HTR-8/SVneo (cell line): ENCODE results near the gene TPM1.

Experiments used
- DNase-seq: peaks from one replicate; pipeline ENCODE4 v3.0.0; 2011; ENCODE audit warnings: low spot score, mixed read lengths; ENCODE audit not compliant: insufficient read length
- FAIRE-seq: peaks from 2 replicates; lab custom pipeline; 2011; peaks lifted over from hg19 to GRCh38; lab: Jason Lieb, UNC

Gene TPM1

DNA sequence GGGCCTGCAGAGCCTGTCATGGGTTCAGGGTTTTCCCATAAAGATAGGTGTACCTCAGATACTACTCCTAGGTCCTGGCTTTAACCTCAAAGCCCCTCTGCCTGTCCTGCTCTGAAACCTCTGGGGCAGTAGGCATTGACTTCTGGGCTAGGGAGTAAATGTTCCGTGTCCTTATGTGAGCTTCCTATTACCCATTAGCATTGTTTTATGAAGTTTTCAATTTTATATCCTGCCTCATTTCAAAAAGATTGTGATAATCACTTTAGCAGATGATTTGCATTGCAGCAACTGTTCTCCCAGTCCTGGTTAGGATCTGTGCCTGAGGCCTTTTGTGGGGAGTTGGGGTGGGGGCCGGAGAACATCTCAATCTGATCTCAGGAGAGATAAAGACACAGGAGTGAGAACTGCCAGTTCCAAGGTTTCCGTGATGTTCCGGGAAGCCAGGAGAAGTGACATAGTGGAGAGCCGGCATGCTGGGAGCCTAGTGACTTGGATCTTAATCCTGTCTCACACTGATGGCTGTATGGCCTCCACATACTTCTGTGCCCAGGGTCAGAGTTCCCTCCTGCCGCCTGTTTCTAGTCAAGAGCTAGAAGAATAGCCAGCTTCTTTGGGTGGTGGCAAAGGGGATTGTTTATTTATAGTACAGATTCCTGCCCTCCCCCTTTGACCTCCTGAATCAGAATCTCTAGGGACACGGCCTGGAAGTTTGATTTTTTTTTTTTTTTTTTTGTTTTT lies 10.6 kb downstream of the TPM1 start:
- DNase-seq: no peak
- no peak for FAIRE-seq

DNA sequence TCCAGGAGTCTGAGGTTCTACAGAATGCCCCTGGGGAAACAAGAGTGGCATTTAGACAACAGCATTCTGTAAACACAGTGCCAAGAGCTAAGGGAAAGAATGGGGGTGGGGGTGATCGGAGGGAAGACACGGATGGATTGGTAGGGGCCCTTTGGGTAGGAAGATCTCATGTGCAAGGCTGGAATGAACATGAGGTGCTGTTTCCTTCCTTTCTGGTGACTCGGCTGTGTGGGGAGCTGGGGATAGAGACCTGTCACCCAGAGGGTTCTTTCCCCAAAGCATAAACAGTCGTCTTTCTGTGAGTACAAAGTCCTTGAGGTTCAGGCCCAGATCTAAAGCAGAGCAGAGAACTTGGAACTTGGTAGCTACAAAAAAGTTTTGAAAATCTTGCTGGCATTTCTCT lies 11.7 kb downstream of the TPM1 start:
- no peak for FAIRE-seq
- DNase-seq: no peak

DNA sequence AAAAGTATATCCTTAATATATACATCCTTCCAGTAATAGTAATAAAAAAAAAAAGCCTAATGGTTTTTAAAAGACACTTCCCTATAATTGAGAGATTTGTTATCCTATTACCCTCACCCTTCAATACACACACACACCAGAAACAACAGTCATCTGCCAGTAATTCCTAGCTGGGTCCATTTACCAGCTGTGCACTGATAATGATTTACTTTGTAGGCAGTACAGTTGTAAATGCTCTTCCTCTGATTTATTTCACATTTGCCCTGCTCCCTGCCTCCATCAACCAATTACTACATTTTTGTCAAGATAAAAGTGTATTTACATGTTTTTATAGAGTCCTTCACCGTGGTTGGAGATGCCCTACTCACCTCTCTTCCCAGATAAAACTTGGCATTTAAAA lies 12.4 kb downstream of the TPM1 start:
- DNase-seq (no peak), FAIRE-seq (no peak)

DNA sequence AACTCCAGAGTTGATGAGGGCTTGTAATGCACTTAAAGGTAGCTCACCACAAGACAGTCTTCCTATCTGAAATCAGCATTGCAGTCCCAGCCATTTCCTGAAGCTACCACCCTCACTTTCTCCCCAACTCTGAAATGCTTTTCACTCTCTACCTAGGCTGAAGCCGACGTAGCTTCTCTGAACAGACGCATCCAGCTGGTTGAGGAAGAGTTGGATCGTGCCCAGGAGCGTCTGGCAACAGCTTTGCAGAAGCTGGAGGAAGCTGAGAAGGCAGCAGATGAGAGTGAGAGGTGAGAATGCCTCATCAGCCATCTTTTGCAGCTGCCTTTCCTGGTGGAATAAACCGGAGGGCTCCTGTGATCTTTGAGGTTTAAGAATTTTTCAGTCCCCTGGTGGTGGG lies 14.3 kb downstream of the TPM1 start:
- DNase-seq (no peak), FAIRE-seq (no peak)

DNA sequence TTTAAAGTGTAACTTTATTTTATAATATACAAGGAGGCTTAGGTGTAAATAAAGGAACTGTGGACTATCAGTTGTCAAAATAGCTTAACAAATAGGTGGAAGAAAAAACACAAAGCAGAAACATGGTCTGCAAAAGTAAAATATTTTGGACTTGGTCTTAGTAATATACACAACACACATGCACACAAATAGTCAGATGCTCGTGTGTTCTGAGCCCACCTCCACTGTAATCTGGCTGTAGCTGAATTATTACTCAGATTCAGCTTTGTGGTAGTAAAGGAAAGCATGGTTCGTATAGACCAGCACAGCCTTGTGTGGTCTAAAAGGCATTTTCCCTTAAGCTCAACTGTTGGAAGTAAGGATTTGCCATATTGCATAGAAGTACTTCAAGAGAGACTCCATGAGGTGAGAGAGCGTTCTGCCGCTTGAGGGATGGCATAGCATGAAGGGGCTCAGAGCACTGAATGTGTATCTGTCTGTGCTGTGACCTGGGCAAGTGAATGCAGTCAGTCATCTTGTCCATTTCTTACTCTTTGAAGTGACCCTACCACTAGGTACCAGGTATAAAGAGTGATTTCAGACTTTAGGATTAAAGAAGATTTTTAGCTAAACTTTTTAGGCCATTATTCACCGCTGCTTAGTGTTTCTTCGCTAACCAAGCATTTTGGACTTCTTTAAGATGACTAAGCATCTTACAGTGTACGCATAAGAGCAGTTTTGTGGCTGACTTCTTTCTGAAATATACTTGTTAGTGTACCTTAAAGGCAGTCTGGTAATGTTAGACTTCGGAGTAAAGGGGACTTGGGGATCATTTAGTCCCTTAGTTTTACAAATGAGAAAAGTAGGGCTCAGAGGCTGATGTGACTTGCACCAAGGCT lies 15.2 kb downstream of the TPM1 start:
- FAIRE-seq (no peak), DNase-seq (no peak)

DNA sequence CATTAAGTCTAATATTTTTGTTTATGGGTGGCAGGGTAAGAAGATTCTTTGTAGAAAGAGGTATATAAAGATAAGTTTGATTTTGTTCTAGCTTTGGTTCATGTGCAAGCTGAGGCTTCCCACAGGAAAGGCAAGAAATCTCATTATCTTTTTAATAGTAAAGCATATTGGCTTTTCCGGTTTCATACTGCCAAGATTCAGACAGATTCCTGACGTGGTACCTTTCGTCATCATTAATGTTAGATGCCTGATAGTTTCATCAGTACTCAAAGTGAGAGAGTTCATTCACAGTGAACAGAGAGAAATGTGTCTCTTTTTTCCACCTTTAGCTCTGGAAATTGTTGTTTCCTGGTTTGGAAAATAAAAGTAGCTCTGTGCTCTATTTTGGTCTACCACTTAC lies 16.5 kb downstream of the TPM1 start:
- DNase-seq (no peak), FAIRE-seq (no peak)

DNA sequence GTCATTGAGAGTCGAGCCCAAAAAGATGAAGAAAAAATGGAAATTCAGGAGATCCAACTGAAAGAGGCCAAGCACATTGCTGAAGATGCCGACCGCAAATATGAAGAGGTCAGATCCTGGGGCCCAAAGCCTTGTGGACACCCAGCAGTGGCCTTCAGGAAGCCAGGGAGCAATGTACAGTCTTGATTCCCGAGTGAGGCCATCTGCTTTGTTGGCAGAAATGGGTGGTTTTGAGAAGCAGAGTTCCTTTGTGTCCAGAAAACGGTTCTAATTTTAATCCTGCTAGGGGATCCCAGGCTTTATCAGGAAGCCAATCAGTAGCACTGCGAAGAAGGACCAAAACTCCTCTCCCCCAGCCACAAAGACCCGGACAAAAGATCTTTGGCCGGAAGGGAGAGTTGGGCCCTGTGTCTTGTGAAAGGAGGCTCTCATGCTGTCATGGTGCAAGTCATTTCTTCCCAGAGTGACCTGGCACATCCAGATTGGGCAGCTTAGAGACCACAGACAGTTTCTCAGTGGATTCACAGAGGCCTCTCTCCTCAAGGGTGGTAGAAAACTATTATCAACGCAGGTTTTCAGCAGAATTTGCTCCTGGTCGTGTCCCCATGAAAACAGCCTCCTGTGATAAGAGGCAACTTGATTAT lies 17.1 kb downstream of the TPM1 start:
- FAIRE-seq (no peak), DNase-seq (no peak)

DNA sequence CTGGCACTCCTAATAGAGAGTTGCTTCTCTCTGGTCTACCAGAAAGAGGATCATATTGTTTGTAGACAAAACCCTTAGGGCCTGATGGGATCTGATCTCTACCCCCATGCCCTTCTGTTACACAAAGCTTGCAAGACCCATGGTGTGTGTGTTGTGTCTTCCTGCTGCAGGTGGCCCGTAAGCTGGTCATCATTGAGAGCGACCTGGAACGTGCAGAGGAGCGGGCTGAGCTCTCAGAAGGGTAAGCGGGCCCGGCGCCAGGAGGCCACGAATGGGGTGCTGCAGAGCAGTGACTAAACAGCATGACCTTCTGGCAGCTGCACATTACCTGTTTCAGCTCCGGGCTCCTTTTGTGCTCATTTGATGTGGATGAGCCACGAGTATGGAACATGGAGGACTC lies 18.2 kb downstream of the TPM1 start:
- DNase-seq (no peak), FAIRE-seq (no peak)

DNA sequence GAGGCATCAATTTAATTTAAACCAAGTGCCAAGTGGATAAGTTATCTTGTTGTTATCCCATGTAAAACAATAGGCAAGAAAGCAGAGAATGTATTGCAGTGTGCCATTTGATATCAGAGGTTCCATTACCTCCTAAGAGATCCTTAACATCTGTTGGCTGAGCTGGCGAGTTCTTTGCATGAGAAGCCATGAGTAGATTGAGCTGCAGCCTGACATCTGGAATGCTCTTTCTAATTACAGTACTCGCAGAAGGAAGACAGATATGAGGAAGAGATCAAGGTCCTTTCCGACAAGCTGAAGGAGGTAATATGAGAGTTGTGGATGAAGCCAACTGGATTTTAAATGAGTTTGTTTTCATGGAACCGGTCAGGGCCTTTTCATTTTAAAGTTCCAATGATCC lies 19.4 kb downstream of the TPM1 start:
- DNase-seq (no peak), FAIRE-seq (no peak)

DNA sequence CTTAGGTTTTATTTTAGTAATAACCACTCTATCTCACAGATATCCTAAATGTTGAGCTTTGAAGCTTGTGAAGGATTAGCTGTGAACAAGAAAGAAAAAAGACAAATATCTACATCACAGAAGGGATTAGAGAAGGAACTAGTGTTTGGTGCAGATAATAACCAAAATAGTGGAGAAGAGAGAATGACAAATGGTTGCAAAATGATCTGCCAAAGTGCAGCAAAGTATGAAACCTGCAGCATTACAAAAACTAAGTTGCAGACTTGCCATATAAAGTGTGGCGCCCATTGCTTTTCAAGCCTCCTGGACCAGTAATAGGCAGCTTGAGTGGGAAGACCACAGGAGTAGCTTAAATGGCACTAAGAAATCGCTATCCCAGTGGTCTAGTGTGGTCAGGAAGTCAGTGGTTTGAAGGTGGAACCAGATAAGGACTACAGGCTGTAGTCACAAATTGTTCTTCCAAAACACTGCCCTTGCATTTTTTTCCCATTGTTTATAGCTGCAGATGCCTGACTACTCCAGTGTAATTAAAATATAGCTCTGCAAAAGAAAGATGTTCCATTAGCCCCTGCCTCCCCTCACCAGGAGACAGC lies 20.7 kb downstream of the TPM1 start:
- DNase-seq (no peak), FAIRE-seq (no peak)

DNA sequence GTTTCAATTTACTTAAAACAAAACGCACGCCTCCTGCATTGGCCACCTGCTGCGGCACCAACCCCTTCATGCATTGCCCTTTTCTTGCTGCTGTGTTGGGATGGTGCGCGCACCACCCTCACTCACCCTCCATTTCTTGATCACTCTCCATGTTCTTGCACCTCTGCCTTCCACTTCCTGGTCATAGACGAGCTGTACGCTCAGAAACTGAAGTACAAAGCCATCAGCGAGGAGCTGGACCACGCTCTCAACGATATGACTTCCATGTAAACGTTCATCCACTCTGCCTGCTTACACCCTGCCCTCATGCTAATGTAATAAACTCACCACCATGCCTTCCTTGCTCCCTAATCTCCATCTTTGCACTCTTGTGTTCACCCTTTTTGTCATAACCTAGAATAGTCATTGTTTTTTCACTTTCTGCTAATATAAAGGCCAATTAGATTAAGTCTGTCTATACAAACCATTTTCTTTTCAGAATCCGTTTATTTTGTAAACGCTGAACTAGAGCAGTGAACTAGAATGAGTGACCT lies 21.4 kb downstream of the TPM1 start:
- FAIRE-seq (no peak), DNase-seq (no peak)

DNA sequence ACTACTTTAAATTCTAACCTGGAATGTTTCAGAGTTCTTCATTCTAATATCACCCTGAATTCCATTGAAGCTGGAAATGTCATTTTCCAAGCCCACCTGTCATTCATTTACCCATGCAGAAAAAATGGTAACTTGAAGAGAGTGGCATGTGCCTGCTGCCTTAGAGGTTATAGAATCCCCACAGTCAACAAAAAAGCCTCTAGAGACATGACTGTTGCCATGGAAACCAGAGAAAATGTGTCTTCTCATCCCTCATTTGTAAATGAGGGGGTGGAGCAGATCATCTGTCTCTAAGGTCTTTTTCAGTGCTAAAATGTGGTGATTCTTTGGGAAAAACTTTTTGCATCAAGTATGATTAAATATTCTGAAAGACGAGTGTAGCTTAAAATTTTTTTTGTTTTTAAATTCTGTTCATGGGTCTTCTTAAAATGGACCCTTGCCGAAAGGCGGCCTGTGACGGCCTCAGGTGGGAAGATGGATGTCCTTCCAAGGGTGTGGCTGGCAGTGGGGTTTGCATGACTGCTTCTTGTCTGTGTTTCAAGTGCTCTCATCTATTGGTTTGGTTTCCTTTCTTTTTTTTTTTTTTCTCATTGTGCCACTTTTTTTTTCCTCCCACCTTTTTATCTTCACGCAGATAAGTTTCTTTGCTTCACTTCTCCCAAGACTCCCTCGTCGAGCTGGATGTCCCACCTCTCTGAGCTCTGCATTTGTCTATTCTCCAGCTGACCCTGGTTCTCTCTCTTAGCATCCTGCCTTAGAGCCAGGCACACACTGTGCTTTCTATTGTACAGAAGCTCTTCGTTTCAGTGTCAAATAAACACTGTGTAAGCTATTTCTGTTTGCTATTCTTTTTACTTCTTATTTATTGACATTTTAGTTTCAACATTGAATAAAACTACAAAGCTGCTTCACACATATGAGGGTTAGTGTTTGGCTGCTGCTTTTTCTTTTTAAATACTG lies 23.0 kb downstream of the TPM1 start:
- DNase-seq (no peak), FAIRE-seq (no peak)

DNA sequence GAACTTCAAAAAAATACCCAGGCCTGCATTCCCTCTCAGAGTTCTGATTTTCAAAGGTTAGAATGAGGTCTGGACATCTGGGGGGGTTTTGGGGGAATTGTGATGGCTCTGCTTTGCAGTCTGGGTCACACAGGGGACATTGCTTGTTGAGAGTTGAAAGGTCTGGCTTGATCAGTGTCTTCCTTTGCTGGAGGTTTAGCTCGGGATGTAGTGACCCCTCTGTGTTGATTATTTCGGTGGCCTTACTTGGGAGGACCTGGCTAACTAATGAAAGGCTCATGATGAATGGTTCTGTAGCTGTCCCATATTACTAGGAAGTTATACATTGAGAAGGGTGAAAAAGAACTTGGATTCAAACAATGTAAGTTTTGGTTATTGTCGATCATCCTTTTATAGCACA lies 23.7 kb downstream of the TPM1 start:
- DNase-seq (no peak), FAIRE-seq (no peak)

DNA sequence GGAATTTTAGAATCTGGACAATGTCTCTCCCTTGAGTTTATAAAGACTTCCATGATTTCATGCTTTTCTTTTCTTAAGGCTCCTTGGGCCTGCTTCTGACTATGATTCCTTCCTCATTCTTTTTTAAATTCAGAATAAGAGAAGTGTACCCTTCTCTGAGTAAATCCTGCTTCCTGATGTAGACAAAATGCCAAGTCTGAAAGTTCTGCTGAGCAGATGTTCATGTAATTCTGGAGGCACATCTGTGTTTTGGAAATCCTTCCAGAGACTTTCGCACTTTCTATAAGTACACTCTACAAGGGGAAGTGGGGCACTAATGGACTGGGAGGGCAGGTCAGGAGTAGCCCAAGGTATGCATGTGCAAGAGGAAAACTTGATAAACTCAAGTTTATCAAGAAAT lies 24.8 kb downstream of the TPM1 start:
- FAIRE-seq: no peak
- no peak for DNase-seq

DNA sequence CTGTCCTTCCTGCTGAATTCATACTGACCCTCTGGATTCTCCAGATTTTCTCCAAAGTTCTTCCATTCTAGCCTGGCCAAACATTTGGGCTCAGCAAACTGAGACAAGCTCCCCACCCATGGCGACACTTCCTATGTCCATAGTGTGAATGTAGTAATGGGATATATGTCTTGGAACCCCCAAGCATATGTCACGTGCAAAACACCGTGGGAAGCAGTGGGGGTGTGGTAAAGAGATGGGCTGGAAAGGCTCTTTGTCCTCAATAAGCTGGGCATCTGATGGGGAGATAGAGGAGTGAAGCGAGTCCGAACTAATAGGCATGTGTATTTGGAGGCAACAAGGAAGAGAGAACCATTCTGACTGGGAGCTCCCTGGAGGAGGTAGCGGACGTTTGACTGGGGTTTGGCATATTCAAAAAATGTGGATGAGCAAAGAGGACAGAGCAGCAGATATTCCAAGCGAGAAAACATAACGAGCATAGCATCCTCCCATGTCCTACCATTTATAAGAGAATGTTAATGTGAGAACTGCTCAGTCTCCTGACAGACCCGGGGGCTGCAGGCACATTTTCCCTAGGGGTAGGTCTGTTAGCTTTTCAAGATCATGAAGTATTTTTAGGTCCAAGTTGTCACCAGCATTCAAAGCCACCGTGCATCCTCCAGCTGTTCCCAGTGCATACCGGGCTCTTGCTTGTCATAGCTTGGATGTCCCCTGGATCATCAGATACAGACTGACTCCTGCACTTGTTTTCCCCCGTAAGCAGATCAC lies 25.6 kb downstream of the TPM1 start:
- DNase-seq (no peak), FAIRE-seq (no peak)

DNA sequence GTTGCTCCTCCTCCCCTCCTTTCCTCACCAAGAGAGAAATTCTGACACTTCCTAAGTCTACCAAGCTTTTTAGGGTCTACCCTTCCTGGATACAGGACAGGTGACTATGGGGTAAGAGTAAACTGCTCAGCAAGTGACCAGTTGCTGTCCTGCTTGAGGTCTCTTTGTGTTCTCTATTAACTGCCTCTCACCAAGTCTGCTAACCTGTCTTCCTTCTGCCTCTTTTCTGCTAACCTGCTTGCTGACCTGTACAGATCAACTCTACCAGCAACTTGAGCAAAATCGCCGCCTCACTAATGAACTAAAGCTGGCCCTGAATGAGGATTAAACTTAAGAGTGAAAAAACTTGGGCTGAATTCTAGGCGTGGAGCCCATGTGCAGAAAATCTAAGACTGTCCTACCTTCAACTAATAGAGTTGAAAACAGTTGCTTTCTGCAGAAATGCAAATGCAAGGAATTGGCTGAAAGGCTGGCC lies 27.1 kb downstream of the TPM1 start:
- FAIRE-seq: no peak
- no peak for DNase-seq

DNA sequence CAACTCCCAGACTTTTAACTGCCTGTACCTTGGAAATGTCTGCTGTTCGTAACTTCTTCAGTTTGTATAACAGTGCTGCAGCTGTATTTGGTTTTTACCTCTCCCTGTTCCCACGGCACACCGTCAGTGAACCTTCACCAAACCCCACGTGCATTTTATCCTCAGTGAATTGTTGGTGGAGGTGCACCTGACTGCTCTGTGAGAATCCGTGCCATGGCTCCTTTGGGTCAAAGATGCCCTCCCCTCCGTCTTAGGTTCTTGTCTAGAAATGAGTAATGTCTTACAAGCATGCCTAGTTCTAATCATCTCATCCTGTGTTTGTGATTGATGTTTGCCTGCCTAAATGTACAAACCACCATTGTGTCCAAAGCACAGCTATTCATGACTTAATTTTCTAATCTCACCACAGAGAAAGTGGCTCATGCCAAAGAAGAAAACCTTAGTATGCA lies 28.2 kb downstream of the TPM1 start:
- DNase-seq (no peak), FAIRE-seq (no peak)

DNA sequence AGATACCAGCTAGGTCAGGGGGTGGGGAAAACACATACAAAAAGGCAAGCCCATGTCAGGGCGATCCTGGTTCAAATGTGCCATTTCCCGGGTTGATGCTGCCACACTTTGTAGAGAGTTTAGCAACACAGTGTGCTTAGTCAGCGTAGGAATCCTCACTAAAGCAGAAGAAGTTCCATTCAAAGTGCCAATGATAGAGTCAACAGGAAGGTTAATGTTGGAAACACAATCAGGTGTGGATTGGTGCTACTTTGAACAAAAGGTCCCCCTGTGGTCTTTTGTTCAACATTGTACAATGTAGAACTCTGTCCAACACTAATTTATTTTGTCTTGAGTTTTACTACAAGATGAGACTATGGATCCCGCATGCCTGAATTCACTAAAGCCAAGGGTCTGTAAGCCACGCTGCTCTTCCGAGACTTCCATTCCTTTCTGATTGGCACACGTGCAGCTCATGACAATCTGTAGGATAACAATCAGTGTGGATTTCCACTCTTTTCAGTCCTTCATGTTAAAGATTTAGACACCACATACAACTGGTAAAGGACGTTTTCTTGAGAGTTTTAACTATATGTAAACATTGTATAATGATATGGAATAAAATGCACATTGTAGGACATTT lies 28.9 kb downstream of the TPM1 start:
- FAIRE-seq (no peak), DNase-seq (no peak)
